SK-N-SH (cell line): ENCODE data around the gene YY1. TPM values are rescaled to one million over a fixed set of nuclear protein-coding genes. Genes with fewer than 3 reads are reported as not detected.

Experiments used
- CTCF ChIA-PET: fragments of 300-600, 350-600 bp; formaldehyde crosslinking; extraction: SDS; loops from one replicate; lab custom pipeline; 2021; lab: Yijun Ruan, JAX
- POLR2A ChIA-PET: fragments of 350-600 bp; sonication (Branson Sonifier 250); formaldehyde crosslinking; extraction: SDS; loops from one replicate; lab custom pipeline; 2020; ENCODE audit warnings: antibody characterized with exemption, inconsistent platforms; lab: Yijun Ruan, JAX
- DNase-seq: peaks from one replicate; pipeline ENCODE4 v3.0.0; 2012
- H2AFZ ChIP-seq: fragments of 200-600 bp; sonication (generic); 2 replicates; pipeline ENCODE4 v1.8.1; 2016; ENCODE audit warnings: antibody characterized with exemption, mild to moderate bottlenecking, low read depth
- H3F3A ChIP-seq: fragments of 200-600 bp; sonication (generic); replicated peaks from 2 replicates; pipeline ENCODE3; 2016; ENCODE audit warnings: antibody characterized with exemption, mild to moderate bottlenecking; ENCODE audit not compliant: insufficient read depth
- H3K27ac ChIP-seq, 2 experiments: fragments of 200-500 bp in 1 of 2; fragments of 200-600 bp in 1 of 2; sonication (Bioruptor generic) in 1 of 2; sonication (generic), shearing (Covaris generic) in 1 of 2; 2 replicates each; pipeline versions ENCODE4 v1.5.1 to v1.6.1; 2014 to 2016; ENCODE audit warnings: low read depth in 2 of 2, inconsistent platforms in 1 of 2, low read length in 1 of 2, mild to moderate bottlenecking in 1 of 2, mixed read lengths in 1 of 2
- H3K27me3 ChIP-seq: fragments of 200-600 bp; sonication (generic), shearing (Covaris generic); 2 replicates; pipeline ENCODE4 v1.6.1; 2016; ENCODE audit warnings: mixed run types; ENCODE audit not compliant: insufficient read depth
- H3K36me3 ChIP-seq, 2 experiments: fragments of 200-500 bp in 1 of 2; fragments of 200-600 bp in 1 of 2; sonication (Bioruptor generic) in 1 of 2; sonication (generic) in 1 of 2; replicated peaks in 1 of 2; 2 replicates each; pipeline versions ENCODE3 to v1.5.1; 2014 to 2016; ENCODE audit warnings: low read length in 1 of 2, mild to moderate bottlenecking in 1 of 2; ENCODE audit not compliant: insufficient read depth in 2 of 2, control insufficient read depth in 1 of 2
- H3K4me1 ChIP-seq, 2 experiments: fragments of 200-500 bp in 1 of 2; fragments of 200-600 bp in 1 of 2; sonication (Bioruptor generic) in 1 of 2; sonication (generic), shearing (Covaris generic) in 1 of 2; 2 replicates each; pipeline versions ENCODE4 v1.5.1 to v1.6.1; 2014 to 2016; ENCODE audit warnings: low read depth in 1 of 2, low read length in 1 of 2, mixed run types in 1 of 2; ENCODE audit not compliant: insufficient read depth in 2 of 2, control insufficient read depth in 1 of 2
- H3K4me2 ChIP-seq: fragments of 200-600 bp; sonication (generic), shearing (Covaris generic); 2 replicates; pipeline ENCODE4 v1.6.1; 2017; ENCODE audit warnings: mixed run types
- H3K4me3 ChIP-seq, 2 experiments: fragments of 200-500 bp in 1 of 2; fragments of 200-600 bp in 1 of 2; sonication (Bioruptor generic) in 1 of 2; sonication (generic), shearing (Covaris generic) in 1 of 2; 2 replicates each; pipeline versions ENCODE4 v1.5.1 to v1.8.1; 2014 to 2016; ENCODE audit warnings: low read depth in 2 of 2, inconsistent platforms in 1 of 2, low read length in 1 of 2, mild to moderate bottlenecking in 1 of 2, mixed read lengths in 1 of 2, moderate library complexity in 1 of 2
- H3K79me2 ChIP-seq: fragments of 200-600 bp; sonication (generic); 2 replicates; pipeline ENCODE4 v1.8.1; 2017; ENCODE audit warnings: mild to moderate bottlenecking; ENCODE audit not compliant: insufficient read depth
- H3K9ac ChIP-seq: fragments of 200-600 bp; sonication (generic); 2 replicates; pipeline ENCODE4 v1.6.1; 2017; ENCODE audit warnings: mixed run types
- H3K9me2 ChIP-seq: fragments of 200-600 bp; sonication (generic); 2 replicates; pipeline ENCODE4 v1.6.1; 2017; ENCODE audit warnings: mixed run types
- H3K9me3 ChIP-seq: fragments of 200-600 bp; sonication (generic); 2 replicates; pipeline ENCODE4 v1.6.1; 2017; ENCODE audit warnings: mixed run types, mild to moderate bottlenecking, moderate library complexity
- H4K20me1 ChIP-seq: fragments of 200-600 bp; sonication (generic); 2 replicates; pipeline ENCODE4 v1.6.1; 2017; ENCODE audit warnings: mild to moderate bottlenecking, mixed run types; ENCODE audit not compliant: insufficient read depth
- EP300 ChIP-seq, 2 experiments: IDR thresholded peaks; 2 replicates each; pipeline versions ENCODE4 v1.4.0 to v1.6.1; 2012; ENCODE audit warnings: borderline replicate concordance in 1 of 2, low read depth in 1 of 2, low read length in 1 of 2
- GABPA ChIP-seq: IDR thresholded peaks from 2 replicates; pipeline ENCODE4 v1.4.0; 2012; ENCODE audit warnings: low read depth, mild to moderate bottlenecking
- GATA2 ChIP-seq: sonication (generic); formaldehyde crosslinking; IDR thresholded peaks from 2 replicates; pipeline ENCODE4 v1.5.0; 2020; ENCODE audit warnings: mild to moderate bottlenecking, missing genetic modification reagents
- NRF1 ChIP-seq: IDR thresholded peaks from 2 replicates; pipeline ENCODE4 v1.6.1; 2012; ENCODE audit warnings: low read depth, mild to moderate bottlenecking, low read length
- POLR2AphosphoS5 ChIP-seq: IDR thresholded peaks from 2 replicates; pipeline ENCODE4 v1.6.1; 2012; ENCODE audit warnings: low read depth, low read length
- RAD21 ChIP-seq: IDR thresholded peaks from 2 replicates; pipeline ENCODE4 v1.6.1; 2012; ENCODE audit warnings: mild to moderate bottlenecking, low read length
- RXRA ChIP-seq: IDR thresholded peaks from 2 replicates; pipeline ENCODE4 v1.4.0; 2012; ENCODE audit warnings: low read depth, mild to moderate bottlenecking, borderline replicate concordance
- TCF12 ChIP-seq: IDR thresholded peaks from 2 replicates; pipeline ENCODE4 v1.4.0; 2012
- TEAD4 ChIP-seq: IDR thresholded peaks from 2 replicates; pipeline ENCODE4 v1.4.0; 2012; ENCODE audit warnings: mild to moderate bottlenecking, borderline replicate concordance; ENCODE audit not compliant: insufficient read depth
- USF2 ChIP-seq: fragments of 150-350 bp; IDR thresholded peaks from 2 replicates; pipeline ENCODE4 v1.6.1; 2017; ENCODE audit warnings: antibody characterized with exemption, low read length, low read depth, borderline replicate concordance
- YY1 ChIP-seq: IDR thresholded peaks from 2 replicates; pipeline ENCODE4 v1.4.0; 2012; ENCODE audit warnings: low read depth, mild to moderate bottlenecking
- WGBS: methylation state at CpG from one replicate; pipeline ENCODE4 v1.1.6; 2017; ENCODE audit warnings: low lambda C conversion rate; 5-methylcytosine and 5-hydroxymethylcytosine counted together
- polyA plus RNA-seq, 3 experiments: library from polyadenylated mRNA; depleted of rRNA; stranded (reverse); fragments of >200 nt; gene quantifications; 2 replicates each; pipeline ENCODE4 v1.2.3, GENCODE V29; 2012
- TF ChIP-seq, protein P1 (sequence below): IDR thresholded peaks from 2 replicates; pipeline ENCODE4; 2012
- TF ChIP-seq, protein P2 (sequence below): IDR thresholded peaks from 2 replicates; pipeline ENCODE4 v1.4.0; 2012; ENCODE audit warnings: low read depth, borderline replicate concordance

The YY1 gene
- polyA plus RNA-seq, 1 of the 3 experiments (the other 2 are of a cell fraction), result 18.1 TPM

DNA sequence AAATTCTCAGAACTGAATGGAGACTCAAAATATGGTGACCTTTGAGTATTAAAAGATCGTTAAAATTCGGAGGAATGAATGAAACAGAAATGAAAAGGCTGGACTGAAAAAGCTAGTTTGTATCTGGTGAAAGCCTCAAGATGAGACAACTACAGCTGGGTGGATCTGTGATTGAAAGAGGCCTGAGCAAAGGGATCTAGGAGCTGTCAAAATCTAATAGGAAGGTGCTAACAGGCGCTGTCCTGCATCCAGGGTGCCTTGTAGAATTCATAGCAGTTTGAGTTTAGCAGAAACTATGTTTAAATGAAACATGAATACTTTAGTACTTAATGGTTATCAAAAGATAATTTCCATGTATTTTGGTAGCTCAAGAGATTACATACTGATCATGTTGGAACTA, 2.3 kb downstream of the YY1 start:
- Histone ChIP-seq H3K4me2 (peak overlapping the region; percentile 75), H3K79me2 (peaks cover 87% of the 10 kb centered on the region), H3K9me2 (no peaks in the 10 kb centered on the region), H3F3A (peaks cover 12% of the 10 kb centered on the region), H2AFZ (no peak overlapping the region), H3K4me3 (peak overlapping the region; percentile 77 to 92), H3K36me3 (peaks cover 0 to 5% of the 10 kb centered on the region in 2 experiments), H4K20me1 (peaks cover 73% of the 10 kb centered on the region), H3K9ac (peak overlapping the region; percentile 71), H3K27ac (peak overlapping the region; percentile 83 to 87; a peak in 3 of 4 replicates), H3K9me3 (no peaks in the 10 kb centered on the region), H3K27me3 (no peaks in the 10 kb centered on the region), H3K4me1 (peaks cover 12 to 14% of the 10 kb centered on the region in 2 experiments)
- TF ChIP-seq USF2 (no peak), YY1 (no peak), EP300 (IDR thresholded peaks at IDR 0.05; ENCODE audit: borderline replicate concordance in 1 of 2, low read depth in 1 of 2, low read length in 1 of 2) (no peak), RAD21 (no peak), RXRA (no peak), GABPA (no peak), POLR2AphosphoS5 (no peak), NRF1 (no peak), TCF12 (no peak), GATA2 (CRISPR knock-in tag) (no peak)
- TF ChIP-seq, protein P1, sequence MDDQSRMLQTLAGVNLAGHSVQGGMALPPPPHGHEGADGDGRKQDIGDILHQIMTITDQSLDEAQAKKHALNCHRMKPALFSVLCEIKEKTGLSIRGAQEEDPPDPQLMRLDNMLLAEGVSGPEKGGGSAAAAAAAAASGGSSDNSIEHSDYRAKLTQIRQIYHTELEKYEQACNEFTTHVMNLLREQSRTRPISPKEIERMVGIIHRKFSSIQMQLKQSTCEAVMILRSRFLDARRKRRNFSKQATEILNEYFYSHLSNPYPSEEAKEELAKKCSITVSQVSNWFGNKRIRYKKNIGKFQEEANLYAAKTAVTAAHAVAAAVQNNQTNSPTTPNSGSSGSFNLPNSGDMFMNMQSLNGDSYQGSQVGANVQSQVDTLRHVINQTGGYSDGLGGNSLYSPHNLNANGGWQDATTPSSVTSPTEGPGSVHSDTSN, result no peak
- TF ChIP-seq, protein P2, sequence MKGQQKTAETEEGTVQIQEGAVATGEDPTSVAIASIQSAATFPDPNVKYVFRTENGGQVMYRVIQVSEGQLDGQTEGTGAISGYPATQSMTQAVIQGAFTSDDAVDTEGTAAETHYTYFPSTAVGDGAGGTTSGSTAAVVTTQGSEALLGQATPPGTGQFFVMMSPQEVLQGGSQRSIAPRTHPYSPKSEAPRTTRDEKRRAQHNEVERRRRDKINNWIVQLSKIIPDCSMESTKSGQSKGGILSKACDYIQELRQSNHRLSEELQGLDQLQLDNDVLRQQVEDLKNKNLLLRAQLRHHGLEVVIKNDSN, result no peak
- CTCF ChIA-PET, result interaction anchor here (0.7 to 4.1 kb wide), 12 partner anchors 12 to 398 kb away, joined by 3 to 14 read pairs (median 4); no protein-coding TSS in a partner anchor
- DNase-seq, result no peak
- POLR2A ChIA-PET, result no interaction called here
- WGBS, result 64% methylated on average over 3 of the region's 3 CpGs

DNA sequence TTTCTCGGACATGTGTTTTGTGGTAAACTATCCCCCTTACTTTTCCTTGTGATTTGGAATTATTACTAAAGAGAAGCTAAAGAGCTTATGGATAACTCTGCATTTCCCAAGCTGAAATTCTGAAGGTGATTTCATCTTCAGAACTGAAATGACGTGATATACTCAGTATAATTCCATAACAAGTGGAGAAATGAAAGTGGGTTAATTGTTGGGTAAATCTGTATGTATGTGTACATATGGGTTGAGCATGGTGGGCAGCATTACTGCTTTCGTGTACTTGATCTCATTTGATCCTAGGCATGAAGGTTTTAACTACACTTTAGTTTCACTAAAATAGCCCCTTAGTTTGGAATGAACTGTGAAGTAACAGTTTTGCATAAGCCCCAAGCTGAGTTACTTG, 4.1 kb downstream of the YY1 start:
- H2AFZ ChIP-seq, result no peak overlapping the region
- TF ChIP-seq RXRA, result no peak
- TF ChIP-seq TEAD4, result no peak
- H3K4me1 ChIP-seq, result peaks cover 13 to 17% of the 10 kb centered on the region in 2 experiments; a peak in 3 of 4 replicates
- no peak overlapping the region for H3K4me2 ChIP-seq
- 92% methylated on average over 3 of the region's 3 CpGs for WGBS
- no peaks in the 10 kb centered on the region for H3K9me3 ChIP-seq
- H3K79me2 ChIP-seq, result peaks cover 87% of the 10 kb centered on the region
- no peak overlapping the region for H3K9ac ChIP-seq
- ChIA-PET CTCF (interaction anchor here (1.1 to 4.1 kb wide), 4 partner anchors 10 to 110 kb away, joined by 3 to 14 read pairs (median 3); no protein-coding TSS in a partner anchor), POLR2A (interaction anchor here (0.7 kb wide), 1 partner anchor 132 kb away, joined by 3 read pairs; a partner anchor contains a TSS)
- H3K36me3 ChIP-seq, result peaks cover 0 to 5% of the 10 kb centered on the region in 2 experiments
- H3K4me3 ChIP-seq, result no peak overlapping the region
- H3F3A ChIP-seq, result peaks cover 19% of the 10 kb centered on the region
- H3K27ac ChIP-seq, result no peak overlapping the region
- H4K20me1 ChIP-seq, result peaks cover 75% of the 10 kb centered on the region
- H3K27me3 ChIP-seq, result no peaks in the 10 kb centered on the region
- no peak for DNase-seq
- no peaks in the 10 kb centered on the region for H3K9me2 ChIP-seq
